Measurements from ENCODE around the gene CRTC1. TPM values are rescaled to one million over a fixed set of nuclear protein-coding genes. Genes with fewer than 3 reads are reported as not detected.
"Not testable (repeated sequence)": the region's sequence is repeated elsewhere in the genome, so short reads cannot be mapped to it uniquely, and the experiment has no call there.

CRTC1 gene
- polyA plus RNA-seq, 1 donor from 2014 or later: 1.7 TPM

GRCh38 chr19:18794692-18795091, 111.2 kb downstream of the CRTC1 start:
- H3K36me3 Mint-ChIP-seq: no peaks in the 10 kb centered on the region
- no peak overlapping the region for H3K27ac Mint-ChIP-seq
- peaks cover 4 to 5% (median 4%) of the 10 kb centered on the region in 3 donors for H3K4me1 Mint-ChIP-seq
- H3K4me3 Mint-ChIP-seq: no peak overlapping the region
- peaks cover 0 to 1% (median 0%) of the 10 kb centered on the region in 3 donors for H3K9me3 Mint-ChIP-seq
- H3K27me3 Mint-ChIP-seq: peaks cover 36% of the 10 kb centered on the region

- Mint-ChIP-seq H3K9me3 (peaks cover 0 to 1% (median 0%) of the 10 kb centered on the region in 3 donors), H3K27ac (no peak overlapping the region), H3K4me3 (no peak overlapping the region), H3K27me3 (peaks cover 30% of the 10 kb centered on the region), H3K4me1 (no peaks in the 10 kb centered on the region), H3K36me3 (no peaks in the 10 kb centered on the region)
Measured at GRCh38 chr19:18795540-18795939, 112.1 kb downstream of the CRTC1 start.

- H3K27ac Mint-ChIP-seq: no peak overlapping the region
- no peaks in the 10 kb centered on the region for H3K4me1 Mint-ChIP-seq
- peaks cover 0 to 1% (median 0%) of the 10 kb centered on the region in 3 donors for H3K9me3 Mint-ChIP-seq
- peak overlapping the region in 1 of 4 donors; percentile 42 for H3K4me3 Mint-ChIP-seq
- H3K27me3 Mint-ChIP-seq: peaks cover 26% of the 10 kb centered on the region
- H3K36me3 Mint-ChIP-seq: no peaks in the 10 kb centered on the region
Measured at GRCh38 chr19:18796239-18796638, 112.8 kb downstream of the CRTC1 start.

- Mint-ChIP-seq H3K4me3 (no peak overlapping the region), H3K4me1 (peaks cover 0 to 1% (median 0%) of the 10 kb centered on the region in 3 donors), H3K36me3 (no peaks in the 10 kb centered on the region), H3K27ac (no peak overlapping the region), H3K27me3 (peaks cover 17% of the 10 kb centered on the region), H3K9me3 (peaks cover 0 to 1% (median 0%) of the 10 kb centered on the region in 3 donors)
Measured at GRCh38 chr19:18798384-18799352, 115.2 kb downstream of the CRTC1 start.

- H3K27me3 Mint-ChIP-seq: peaks cover 16% of the 10 kb centered on the region
- H3K27ac Mint-ChIP-seq: no peak overlapping the region
- H3K4me3 Mint-ChIP-seq: no peak overlapping the region
- H3K9me3 Mint-ChIP-seq: peaks cover 0 to 1% (median 0%) of the 10 kb centered on the region in 3 donors
- peaks cover 0 to 3% (median 0%) of the 10 kb centered on the region in 3 donors for H3K4me1 Mint-ChIP-seq
- H3K36me3 Mint-ChIP-seq: no peaks in the 10 kb centered on the region
Measured at GRCh38 chr19:18799389-18799970, 116.0 kb downstream of the CRTC1 start.

- no peak overlapping the region for H3K4me3 Mint-ChIP-seq
Measured at GRCh38 chr19:18800079-18800478, 116.6 kb downstream of the CRTC1 start.

GRCh38 chr19:18800636-18801035, 117.2 kb downstream of the CRTC1 start:
- Mint-ChIP-seq H3K36me3 (no peaks in the 10 kb centered on the region), H3K4me1 (peaks cover 0 to 3% (median 0%) of the 10 kb centered on the region in 3 donors), H3K9me3 (peaks cover 0 to 1% (median 0%) of the 10 kb centered on the region in 3 donors), H3K27me3 (peaks cover 14% of the 10 kb centered on the region), H3K27ac (no peak overlapping the region), H3K4me3 (no peak overlapping the region)

More at GRCh38 chr19:18800079-18800478, 116.6 kb downstream of the CRTC1 start:
- no peak overlapping the region for H3K27ac Mint-ChIP-seq
- H3K9me3 Mint-ChIP-seq: peaks cover 0 to 1% (median 0%) of the 10 kb centered on the region in 3 donors
- peaks cover 0 to 3% (median 0%) of the 10 kb centered on the region in 3 donors for H3K4me1 Mint-ChIP-seq
- peaks cover 16% of the 10 kb centered on the region for H3K27me3 Mint-ChIP-seq
- no peaks in the 10 kb centered on the region for H3K36me3 Mint-ChIP-seq

GRCh38 chr19:18802354-18802753, 118.9 kb downstream of the CRTC1 start:
- no peak overlapping the region for H3K27ac Mint-ChIP-seq
- H3K4me3 Mint-ChIP-seq: no peak overlapping the region
- H3K36me3 Mint-ChIP-seq: no peaks in the 10 kb centered on the region
- H3K9me3 Mint-ChIP-seq: peaks cover 0 to 1% (median 0%) of the 10 kb centered on the region in 3 donors
- peaks cover 0 to 3% (median 0%) of the 10 kb centered on the region in 3 donors for H3K4me1 Mint-ChIP-seq
- peaks cover 8% of the 10 kb centered on the region for H3K27me3 Mint-ChIP-seq

GRCh38 chr19:18803550-18804138, 120.2 kb downstream of the CRTC1 start:
- H3K4me1 Mint-ChIP-seq: peaks cover 0 to 3% (median 0%) of the 10 kb centered on the region in 3 donors
- H3K27me3 Mint-ChIP-seq: peaks cover 8% of the 10 kb centered on the region
- H3K27ac Mint-ChIP-seq: no peak overlapping the region
- no peaks in the 10 kb centered on the region for H3K36me3 Mint-ChIP-seq
- peak overlapping the region in 1 of 4 donors; percentile 45 for H3K4me3 Mint-ChIP-seq
- H3K9me3 Mint-ChIP-seq: peaks cover 0 to 1% (median 0%) of the 10 kb centered on the region in 3 donors

- Mint-ChIP-seq H3K27ac (no peak overlapping the region), H3K27me3 (peaks cover 8% of the 10 kb centered on the region), H3K4me1 (peaks cover 0 to 3% (median 0%) of the 10 kb centered on the region in 3 donors), H3K4me3 (no peak overlapping the region), H3K36me3 (no peaks in the 10 kb centered on the region), H3K9me3 (peaks cover 0 to 1% (median 0%) of the 10 kb centered on the region in 3 donors)
Measured at GRCh38 chr19:18804139-18804601, 120.7 kb downstream of the CRTC1 start.

- Mint-ChIP-seq H3K4me1 (peaks cover 0 to 6% (median 3%) of the 10 kb centered on the region in 3 donors), H3K36me3 (no peaks in the 10 kb centered on the region), H3K27ac (no peak overlapping the region)
Measured at GRCh38 chr19:18804643-18805042, 121.2 kb downstream of the CRTC1 start.

GRCh38 chr19:18807861-18808331, 124.4 kb downstream of the CRTC1 start:
- no peak overlapping the region for H3K27ac Mint-ChIP-seq
- peaks cover 9% of the 10 kb centered on the region for H3K27me3 Mint-ChIP-seq
- no peak overlapping the region for H3K4me3 Mint-ChIP-seq
- H3K4me1 Mint-ChIP-seq: peaks cover 0 to 6% (median 3%) of the 10 kb centered on the region in 3 donors
- H3K9me3 Mint-ChIP-seq: peaks cover 0 to 1% (median 0%) of the 10 kb centered on the region in 3 donors
- H3K36me3 Mint-ChIP-seq: no peaks in the 10 kb centered on the region

More at GRCh38 chr19:18804643-18805042, 121.2 kb downstream of the CRTC1 start:
- Mint-ChIP-seq H3K9me3 (peaks cover 0 to 1% (median 0%) of the 10 kb centered on the region in 3 donors), H3K27me3 (peaks cover 11% of the 10 kb centered on the region), H3K4me3 (no peak overlapping the region)

- H3K4me1 Mint-ChIP-seq: peaks cover 0 to 3% (median 3%) of the 10 kb centered on the region in 3 donors
- no peaks in the 10 kb centered on the region for H3K9me3 Mint-ChIP-seq
- H3K27ac Mint-ChIP-seq: no peak overlapping the region
- peak overlapping the region in 1 of 4 donors; percentile 67 for H3K4me3 Mint-ChIP-seq
- H3K36me3 Mint-ChIP-seq: no peaks in the 10 kb centered on the region
- H3K27me3 Mint-ChIP-seq: peaks cover 7% of the 10 kb centered on the region
Measured at GRCh38 chr19:18809149-18809868, 125.8 kb downstream of the CRTC1 start.

- not testable (repeated sequence) for H3K36me3 Mint-ChIP-seq, H3K27me3 Mint-ChIP-seq, H3K4me3 Mint-ChIP-seq, H3K9me3 Mint-ChIP-seq, H3K4me1 Mint-ChIP-seq
- H3K27ac Mint-ChIP-seq: peak overlapping the region in 2 of 3 donors; percentile 16 to 76
Measured at GRCh38 chr19:18811638-18812037, 128.2 kb downstream of the CRTC1 start.
